Stimulated activated naive CD8-positive, alpha-beta T cell treated with anti-CD3 and anti-CD28 coated beads, Interleukin-15, amount 100 ng/mL, for 72 hours (primary cell): ENCODE results near the gene RAB8B.

Experiments
- ATAC-seq: fragments of 150-1000 bp; cut with Tn5 transposase; 2 replicates; pipeline ENCODE4 v1.10.0; 2021; ENCODE audit warnings: mild to moderate bottlenecking, moderate library complexity
- DNase-seq, 2 donors: peaks; one replicate each; pipeline ENCODE4 v3.0.0; 2021 to 2022
- H3K27ac Mint-ChIP-seq, 2 donors: one replicate each; pipeline ENCODE4 v1.8.0; 2022; ENCODE audit warnings: mild to moderate bottlenecking in 2 of 2, mixed read lengths in 2 of 2, moderate library complexity in 2 of 2
- H3K27me3 Mint-ChIP-seq: one replicate; pipeline ENCODE4 v1.8.0; 2022; ENCODE audit warnings: mixed read lengths
- H3K4me1 Mint-ChIP-seq: one replicate; pipeline ENCODE4 v1.8.0; 2022; ENCODE audit warnings: mild to moderate bottlenecking, mixed read lengths
- H3K4me3 Mint-ChIP-seq, 2 donors: one replicate each; pipeline ENCODE4 v1.8.0; 2022; ENCODE audit warnings: mild to moderate bottlenecking in 2 of 2, mixed read lengths in 2 of 2, moderate library complexity in 1 of 2
- H3K9me3 Mint-ChIP-seq, 2 donors: one replicate each; pipeline ENCODE4 v1.8.0; 2022; ENCODE audit warnings: mixed read lengths in 2 of 2

RAB8B gene

GRCh38 chr15:63255489-63255990 is 66.1 kb downstream of the RAB8B start:
- peaks cover 23% of the 10 kb centered on the region for H3K4me1 Mint-ChIP-seq
- DNase-seq (no peak), ATAC-seq (no peak)
- H3K4me3 Mint-ChIP-seq = no peak overlapping the region
- H3K9me3 Mint-ChIP-seq = no peaks in the 10 kb centered on the region
- H3K27me3 Mint-ChIP-seq = no peaks in the 10 kb centered on the region
- no peak overlapping the region for H3K27ac Mint-ChIP-seq

- ATAC-seq = no peak
- Mint-ChIP-seq H3K4me1 (peaks cover 22% of the 10 kb centered on the region), H3K27me3 (no peaks in the 10 kb centered on the region), H3K9me3 (no peaks in the 10 kb centered on the region), H3K27ac (no peak overlapping the region), H3K4me3 (no peak overlapping the region)
- DNase-seq = no peak
These were observed 67.2 kb downstream of the RAB8B start for GRCh38 chr15:63256433-63257274.

GRCh38 chr15:63258658-63259057 is 69.3 kb downstream of the RAB8B start:
- ATAC-seq = peak; percentile 49
- H3K27ac Mint-ChIP-seq = no peak overlapping the region

GRCh38 chr15:63260791-63261190 is 71.4 kb downstream of the RAB8B start:
- no peak for ATAC-seq
- Mint-ChIP-seq H3K4me3 (no peak overlapping the region), H3K9me3 (no peaks in the 10 kb centered on the region), H3K27ac (no peak overlapping the region), H3K27me3 (no peaks in the 10 kb centered on the region), H3K4me1 (peaks cover 12% of the 10 kb centered on the region)
- no peak for DNase-seq

More at GRCh38 chr15:63258658-63259057, 69.3 kb downstream of the RAB8B start:
- Mint-ChIP-seq H3K9me3 (no peaks in the 10 kb centered on the region), H3K4me1 (peaks cover 20% of the 10 kb centered on the region), H3K27me3 (no peaks in the 10 kb centered on the region), H3K4me3 (no peak overlapping the region)
- DNase-seq = no peak

- DNase-seq (no peak), ATAC-seq (no peak)
- H3K4me1 Mint-ChIP-seq = peaks cover 12% of the 10 kb centered on the region
- H3K9me3 Mint-ChIP-seq = no peaks in the 10 kb centered on the region
- H3K27me3 Mint-ChIP-seq = no peaks in the 10 kb centered on the region
- H3K27ac Mint-ChIP-seq = no peak overlapping the region
- no peak overlapping the region for H3K4me3 Mint-ChIP-seq
These were observed 71.9 kb downstream of the RAB8B start for GRCh38 chr15:63261311-63261710.

GRCh38 chr15:63263519-63263918 is 74.1 kb downstream of the RAB8B start:
- Mint-ChIP-seq H3K4me3 (no peak overlapping the region), H3K27ac (peak overlapping the region in 1 of 2 donors; percentile 27), H3K4me1 (peaks cover 5% of the 10 kb centered on the region), H3K9me3 (no peaks in the 10 kb centered on the region), H3K27me3 (no peaks in the 10 kb centered on the region)
- DNase-seq (no peak), ATAC-seq (no peak)

GRCh38 chr15:63264688-63265293 is 75.4 kb downstream of the RAB8B start:
- no peak overlapping the region for H3K4me3 Mint-ChIP-seq
- no peaks in the 10 kb centered on the region for H3K9me3 Mint-ChIP-seq
- H3K27ac Mint-ChIP-seq = no peak overlapping the region
- ATAC-seq = no peak
- no peaks in the 10 kb centered on the region for H3K27me3 Mint-ChIP-seq
- peaks cover 4% of the 10 kb centered on the region for H3K4me1 Mint-ChIP-seq
- DNase-seq = no peak

GRCh38 chr15:63274427-63274826 is 85.0 kb downstream of the RAB8B start:
- no peak for DNase-seq
- Mint-ChIP-seq H3K4me1 (peaks cover 37% of the 10 kb centered on the region), H3K27ac (peak overlapping the region; percentile 82 to 89), H3K9me3 (no peaks in the 10 kb centered on the region), H3K4me3 (peak overlapping the region; percentile 26 to 27), H3K27me3 (no peaks in the 10 kb centered on the region)
- ATAC-seq = no peak

- peak; percentile 11 for ATAC-seq
- H3K4me3 Mint-ChIP-seq = peak overlapping the region; percentile 91 to 92
- H3K9me3 Mint-ChIP-seq = no peaks in the 10 kb centered on the region
- DNase-seq = no peak
- H3K27ac Mint-ChIP-seq = peak overlapping the region; percentile 93
- peaks cover 37% of the 10 kb centered on the region for H3K4me1 Mint-ChIP-seq
- H3K27me3 Mint-ChIP-seq = no peaks in the 10 kb centered on the region
These were observed 87.1 kb downstream of the RAB8B start for GRCh38 chr15:63276342-63277037.

GRCh38 chr15:63277038-63277892 is 87.9 kb downstream of the RAB8B start, which contains the start of gene APH1B:
TSS of gene APH1B (plus strand) at chr15:63277605. CDS start at chr15:63277624, 19 bp downstream.
- peak within 1 kb of the TSS; percentile 93 for H3K27ac Mint-ChIP-seq

GRCh38 chr15:63277893-63278456 is 88.6 kb downstream of the RAB8B start:
- H3K9me3 Mint-ChIP-seq = no peaks in the 10 kb centered on the region
- no peaks in the 10 kb centered on the region for H3K27me3 Mint-ChIP-seq
- peak overlapping the region; percentile 79 to 81 for H3K27ac Mint-ChIP-seq
- peaks cover 37% of the 10 kb centered on the region for H3K4me1 Mint-ChIP-seq
- H3K4me3 Mint-ChIP-seq = peak overlapping the region; percentile 80 to 87
- DNase-seq = no peak
- peak; percentile 6 for ATAC-seq

More at GRCh38 chr15:63277038-63277892, 87.9 kb downstream of the RAB8B start, which contains the start of gene APH1B:
- peak within 1 kb of the TSS; percentile 91 to 92 for H3K4me3 Mint-ChIP-seq
- H3K4me1 Mint-ChIP-seq = peaks cover 37% of the 10 kb centered on the region
- H3K27me3 Mint-ChIP-seq = no peaks in the 10 kb centered on the region
- ATAC-seq = peak; percentile 86
- peak; percentile 78 to 79 for DNase-seq
- H3K9me3 Mint-ChIP-seq = no peaks in the 10 kb centered on the region

- ATAC-seq = no peak
- H3K27me3 Mint-ChIP-seq = no peaks in the 10 kb centered on the region
- H3K9me3 Mint-ChIP-seq = no peaks in the 10 kb centered on the region
- no peak for DNase-seq
- H3K4me3 Mint-ChIP-seq = no peak overlapping the region
- peaks cover 11% of the 10 kb centered on the region for H3K4me1 Mint-ChIP-seq
- H3K27ac Mint-ChIP-seq = no peak overlapping the region
These were observed 93.7 kb downstream of the RAB8B start for GRCh38 chr15:63283126-63283525.

GRCh38 chr15:63284335-63284734 is 94.9 kb downstream of the RAB8B start:
- DNase-seq (no peak), ATAC-seq (no peak)
- H3K27ac Mint-ChIP-seq = no peak overlapping the region
- no peaks in the 10 kb centered on the region for H3K9me3 Mint-ChIP-seq
- no peaks in the 10 kb centered on the region for H3K27me3 Mint-ChIP-seq
- no peak overlapping the region for H3K4me3 Mint-ChIP-seq
- H3K4me1 Mint-ChIP-seq = peaks cover 14% of the 10 kb centered on the region

- DNase-seq (no peak), ATAC-seq (no peak)
- no peaks in the 10 kb centered on the region for H3K9me3 Mint-ChIP-seq
- peak overlapping the region in 1 of 2 donors; percentile 7 for H3K27ac Mint-ChIP-seq
- H3K4me1 Mint-ChIP-seq = peaks cover 14% of the 10 kb centered on the region
- H3K27me3 Mint-ChIP-seq = no peaks in the 10 kb centered on the region
- H3K4me3 Mint-ChIP-seq = no peak overlapping the region
These were observed 97.7 kb downstream of the RAB8B start for GRCh38 chr15:63287109-63287508.
